H1 (cell line): Measurements from ENCODE around the gene PRODH. TPM values are rescaled to one million over a fixed set of nuclear protein-coding genes. Genes with fewer than 3 reads are reported as not detected.
"Not testable (repeated sequence)": the region's sequence is repeated elsewhere in the genome, so short reads cannot be mapped to it uniquely, and the experiment has no call there.

Experiments used
- CTCF ChIA-PET: fragments of 300-600 bp; sonication (Branson Sonifier 250); formaldehyde crosslinking; loops from one replicate; lab custom pipeline; 2021; ENCODE audit not compliant: partially characterized antibody; lab: Charles Lee
- POLR2A ChIA-PET: fragments of 300-600 bp; sonication (Branson Sonifier 250); formaldehyde crosslinking; loops from one replicate; lab custom pipeline; 2021; ENCODE audit warnings: inconsistent platforms; ENCODE audit not compliant: partially characterized antibody; lab: Charles Lee
- DNase-seq, 2 experiments: peaks; one replicate each; pipeline versions ENCODE4 v3.0.0 to v3.0.0-alpha.2; 2010 to 2022; ENCODE audit warnings: low spot score in 2 of 2, low read depth in 1 of 2, mixed read lengths in 1 of 2
- FAIRE-seq: peaks from 2 replicates; lab custom pipeline; 2011; peaks lifted over from hg19 to GRCh38; lab: Jason Lieb, UNC
- H2AFZ ChIP-seq: 2 replicates; pipeline ENCODE4 v1.8.1; 2012; ENCODE audit warnings: low read length, inconsistent platforms
- H2AK5ac ChIP-seq: 2 replicates; pipeline ENCODE4 v1.6.1; 2013; ENCODE audit warnings: low read depth, low read length
- H2BK120ac ChIP-seq: replicated peaks from 2 replicates; pipeline ENCODE3; 2013; ENCODE audit warnings: low read depth, low read length, inconsistent platforms
- H2BK12ac ChIP-seq: 2 replicates; pipeline ENCODE4 v1.6.1; 2013; ENCODE audit warnings: low read depth, low read length
- H2BK15ac ChIP-seq: 2 replicates; pipeline ENCODE4 v1.6.1; 2013; ENCODE audit warnings: low read length
- H2BK20ac ChIP-seq: 2 replicates; pipeline ENCODE4 v1.6.1; 2013; ENCODE audit warnings: low read length
- H2BK5ac ChIP-seq: 2 replicates; pipeline ENCODE4 v1.6.1; 2013; ENCODE audit warnings: low read depth, low read length
- H3K14ac ChIP-seq: 2 replicates; pipeline ENCODE4 v1.6.1; 2013; ENCODE audit warnings: inconsistent platforms; ENCODE audit not compliant: insufficient read length
- H3K18ac ChIP-seq: 2 replicates; pipeline ENCODE4 v1.6.1; 2013; ENCODE audit warnings: low read length; ENCODE audit errors: extremely low read depth
- H3K23ac ChIP-seq: 2 replicates; pipeline ENCODE4 v1.6.1; 2013; ENCODE audit warnings: inconsistent platforms; ENCODE audit not compliant: insufficient read length
- H3K23me2 ChIP-seq: 2 replicates; pipeline ENCODE4 v1.6.1; 2013; ENCODE audit warnings: low read depth, low read length
- H3K27ac ChIP-seq: 2 replicates; pipeline ENCODE4 v1.6.1; 2011; ENCODE audit warnings: low read depth, low read length, inconsistent platforms
- H3K27me3 ChIP-seq, 4 experiments: replicated peaks in 1 of 4; 1 replicate in 1 of 4; 2 replicates in 3 of 4; pipeline versions ENCODE4 v1.6.1 to v1.8.1; 2011 to 2013; ENCODE audit warnings: low read length in 3 of 4, mild to moderate bottlenecking in 3 of 4, inconsistent platforms in 2 of 4, mixed read lengths in 2 of 4, moderate library complexity in 1 of 4; ENCODE audit not compliant: control insufficient read depth in 3 of 4, insufficient read depth in 3 of 4; ENCODE audit errors: extremely low read depth in 1 of 4
- H3K36me3 ChIP-seq, 4 experiments: 2 replicates each; pipeline versions ENCODE4 v1.6.1 to v1.8.1; 2011 to 2013; ENCODE audit warnings: mild to moderate bottlenecking in 4 of 4, low read length in 3 of 4, moderate library complexity in 2 of 4, control low read depth in 1 of 4, inconsistent platforms in 1 of 4; ENCODE audit not compliant: insufficient read depth in 4 of 4, control insufficient read depth in 2 of 4
- H3K4ac ChIP-seq: replicated peaks from 2 replicates; pipeline ENCODE3; 2013; ENCODE audit warnings: low read length, low read depth, mixed read lengths, inconsistent platforms; ENCODE audit not compliant: insufficient read length
- H3K4me1 ChIP-seq, 4 experiments: replicated peaks in 1 of 4; 1 replicate in 1 of 4; 2 replicates in 3 of 4; pipeline versions ENCODE4 v1.6.1 to v1.8.1; 2011 to 2013; ENCODE audit warnings: low read length in 3 of 4, inconsistent platforms in 2 of 4, mixed read lengths in 1 of 4; ENCODE audit not compliant: insufficient read depth in 4 of 4, control insufficient read depth in 3 of 4
- H3K4me2 ChIP-seq, 2 experiments: 2 replicates each; pipeline versions ENCODE4 v1.6.1 to v1.8.1; 2011 to 2013; ENCODE audit warnings: low read depth in 2 of 2, low read length in 2 of 2, control low read depth in 1 of 2, inconsistent platforms in 1 of 2, mild to moderate bottlenecking in 1 of 2; ENCODE audit not compliant: insufficient read depth in 1 of 2
- H3K4me3 ChIP-seq, 4 experiments: fragments of 200-600, 300-600 bp in 1 of 4; sonication (generic), shearing (Covaris generic), sonication (Bioruptor Twin) in 1 of 4; 2 replicates each; pipeline versions ENCODE4 v1.5.1 to v1.8.1; 2011 to 2016; ENCODE audit warnings: low read length in 4 of 4, low read depth in 3 of 4, control low read depth in 2 of 4, inconsistent platforms in 2 of 4, mild to moderate bottlenecking in 2 of 4, mixed read lengths in 1 of 4, moderate library complexity in 1 of 4; ENCODE audit not compliant: insufficient read depth in 2 of 4; ENCODE audit errors: extremely low read depth in 1 of 4
- H3K56ac ChIP-seq: replicated peaks from 2 replicates; pipeline ENCODE3; 2013; ENCODE audit warnings: low read depth, mild to moderate bottlenecking, mixed read lengths, low read length, inconsistent platforms; ENCODE audit not compliant: insufficient read length
- H3K79me1 ChIP-seq: 2 replicates; pipeline ENCODE4 v1.6.1; 2013; ENCODE audit warnings: low read depth, low read length, control low read depth
- H3K79me2 ChIP-seq, 2 experiments: 2 replicates each; pipeline versions ENCODE4 v1.6.1 to v1.8.1; 2012 to 2013; ENCODE audit warnings: low read length in 2 of 2, mild to moderate bottlenecking in 2 of 2, inconsistent platforms in 1 of 2; ENCODE audit not compliant: insufficient read depth in 2 of 2, control insufficient read depth in 1 of 2
- H3K9ac ChIP-seq, 4 experiments: replicated peaks in 1 of 4; 1 replicate in 1 of 4; 2 replicates in 3 of 4; pipeline versions ENCODE4 v1.6.1 to v1.8.1; 2011 to 2013; ENCODE audit warnings: low read depth in 3 of 4, low read length in 3 of 4, control low read depth in 2 of 4, mild to moderate bottlenecking in 2 of 4, moderate library complexity in 2 of 4, inconsistent platforms in 1 of 4; ENCODE audit errors: extremely low read depth in 1 of 4
- H3K9me3 ChIP-seq, 2 experiments: 2 replicates each; pipeline versions ENCODE4 v1.6.1 to v1.8.1; 2012 to 2013; ENCODE audit warnings: mild to moderate bottlenecking in 2 of 2, moderate library complexity in 2 of 2, control low read depth in 1 of 2, inconsistent platforms in 1 of 2, low read depth in 1 of 2, low read length in 1 of 2, mixed read lengths in 1 of 2; ENCODE audit not compliant: insufficient read depth in 2 of 2
- H4K20me1 ChIP-seq, 2 experiments: replicated peaks in 1 of 2; 2 replicates each; pipeline versions ENCODE3 to v1.8.1; 2011 to 2013; ENCODE audit warnings: inconsistent platforms in 2 of 2, low read length in 2 of 2, mild to moderate bottlenecking in 1 of 2; ENCODE audit not compliant: insufficient read depth in 2 of 2, control insufficient read depth in 1 of 2
- H4K5ac ChIP-seq: 2 replicates; pipeline ENCODE4 v1.6.1; 2013; ENCODE audit warnings: low read length, low read depth, mixed read lengths, inconsistent platforms; ENCODE audit not compliant: insufficient read length
- H4K8ac ChIP-seq: 2 replicates; pipeline ENCODE4 v1.8.0; 2013; ENCODE audit warnings: mild to moderate bottlenecking, moderate library complexity, low read length, inconsistent platforms; ENCODE audit not compliant: insufficient read depth; ENCODE audit errors: extremely low read depth
- H4K91ac ChIP-seq: replicated peaks from 2 replicates; pipeline ENCODE3; 2013; ENCODE audit warnings: low read length, mixed read lengths, inconsistent platforms; ENCODE audit not compliant: insufficient read length
- WGBS, 2 experiments: shearing (Covaris generic) in 1 of 2; methylation state at CpG; one replicate each; pipeline versions ENCODE4 v1.1.6 to v1.1.7; 2013 to 2015; ENCODE audit warnings: low lambda C conversion rate in 2 of 2, mixed read lengths in 2 of 2, inconsistent platforms in 1 of 2, low coverage in 1 of 2, missing lambda C conversion rate in 1 of 2; ENCODE audit not compliant: insufficient replicate concordance in 2 of 2, insufficient coverage in 1 of 2, insufficient read length in 1 of 2; ENCODE audit errors: extremely low coverage in 1 of 2, missing lambda C conversion rate in 1 of 2; 5-methylcytosine and 5-hydroxymethylcytosine counted together
- polyA plus RNA-seq, 7 experiments: library from polyadenylated mRNA; depleted of rRNA in 3 of 7; stranded (reverse) in 5 of 7; unstranded in 2 of 7; fragments of >200 nt in 5 of 7; fragments of 200-250 nt in 2 of 7; gene quantifications; 1 replicate in 5 of 7; 2 replicates in 1 of 7; 4 replicates in 1 of 7; pipeline versions ENCODE4 v1.2.1 to v1.2.3, GENCODE V29; 2011 to 2013; ENCODE audit warnings: missing spikeins in 2 of 7, mixed read lengths in 2 of 7
- total RNA-seq: library from RNA; stranded (reverse); fragmentation: NEBNext Ultra II Directional; extraction: Animal tissue kit (Norgen Biotek cat#: 25700); gene quantifications from 2 replicates; pipeline ENCODE4 v1.2.1, GENCODE V29; 2021

Gene PRODH
- total and polyA plus RNA-seq, 2 of the 8 experiments (the other 6 are each of a cell fraction or from before 2014, with no cell fraction given), result 27.6 to 45.6 TPM

- not testable (repeated sequence) for H3K4me2 ChIP-seq, H3K4ac ChIP-seq, H3K56ac ChIP-seq, H4K8ac ChIP-seq, H3K79me2 ChIP-seq, H3K9ac ChIP-seq, H3K14ac ChIP-seq, H2BK12ac ChIP-seq, H3K36me3 ChIP-seq, H3K4me1 ChIP-seq, H4K20me1 ChIP-seq, H3K23me2 ChIP-seq, H2BK15ac ChIP-seq, H2BK5ac ChIP-seq, H4K5ac ChIP-seq, H4K91ac ChIP-seq, H3K27me3 ChIP-seq, H3K18ac ChIP-seq, FAIRE-seq, H3K27ac ChIP-seq, DNase-seq, H2BK120ac ChIP-seq, H3K4me3 ChIP-seq, H2BK20ac ChIP-seq, H3K23ac ChIP-seq, H2AFZ ChIP-seq, H3K79me1 ChIP-seq, H2AK5ac ChIP-seq, H3K9me3 ChIP-seq
- ChIA-PET POLR2A (interaction anchor here (0.6 to 1.2 kb wide), 2 partner anchors 42 to 208 kb away, joined by 3 read pairs; no protein-coding TSS in a partner anchor), CTCF (interaction anchor here (1.2 kb wide), 1 partner anchor 33 kb away, joined by 3 read pairs; no protein-coding TSS in a partner anchor)
- 88% methylated on average over 17 of the region's 19 CpGs; no CpG with 5 or more reads in 1 of the 2 experiments for WGBS, 2 experiments
Measured at GRCh38 chr22:18964501-18965265, 28.6 kb upstream of the PRODH start.

- FAIRE-seq, H2AFZ ChIP-seq, H3K18ac ChIP-seq, H3K23ac ChIP-seq, POLR2A ChIA-PET, H3K9me3 ChIP-seq, H3K4ac ChIP-seq, H3K4me3 ChIP-seq, CTCF ChIA-PET, H4K91ac ChIP-seq, H3K27ac ChIP-seq, H4K5ac ChIP-seq, H2BK15ac ChIP-seq, H3K36me3 ChIP-seq, H3K4me2 ChIP-seq, H3K23me2 ChIP-seq, H2BK20ac ChIP-seq, H2BK5ac ChIP-seq, H2AK5ac ChIP-seq, H3K9ac ChIP-seq, H3K79me2 ChIP-seq, H4K8ac ChIP-seq, H3K27me3 ChIP-seq, H4K20me1 ChIP-seq, H3K79me1 ChIP-seq, H2BK12ac ChIP-seq, DNase-seq, H3K4me1 ChIP-seq, H3K56ac ChIP-seq, H2BK120ac ChIP-seq, H3K14ac ChIP-seq: not testable (repeated sequence)
- 88% methylated on average over 9 of the region's 10 CpGs; no CpG with 5 or more reads in 1 of the 2 experiments for WGBS, 2 experiments
Measured at GRCh38 chr22:18964051-18964450, 28.0 kb upstream of the PRODH start.
